PFSK-1 (cell line): ENCODE measurements around the gene RDH16.

Experiments
- POLR2AphosphoS5 ChIP-seq: IDR thresholded peaks from 2 replicates; pipeline ENCODE4 v1.6.1; 2012; ENCODE audit warnings: low read depth, mild to moderate bottlenecking, control low read depth, low read length, moderate library complexity
- TAF1 ChIP-seq: IDR thresholded peaks from 2 replicates; pipeline ENCODE4 v1.6.1; 2012; ENCODE audit warnings: low read length, control low read depth, borderline replicate concordance; ENCODE audit not compliant: insufficient read depth

GRCh38 chr12:56929780-56930179, 27.6 kb downstream of the RDH16 start:
- no peak for TF ChIP-seq TAF1
- no peak for TF ChIP-seq POLR2AphosphoS5
